ENCODE results near the gene ERCC3. TPM values are rescaled to one million over a fixed set of nuclear protein-coding genes. Genes with fewer than 3 reads are reported as not detected.

The ERCC3 gene
- polyA plus RNA-seq, 2 of the 4 experiments (the other 2 are of a cell fraction), result 57.9 to 68.3 TPM

- ChIA-PET POLR2A (no interaction called here), CTCF (interaction anchor here (1.7 kb wide), 1 partner anchor 109 kb away, joined by 5 read pairs; no protein-coding TSS in a partner anchor)
- FAIRE-seq, result no peak
- Histone ChIP-seq H3K4me1 (no peaks in the 10 kb centered on the region), H3K9me3 (no peaks in the 10 kb centered on the region), H3K4me3 (no peak overlapping the region), H3K4me2 (no peak overlapping the region), H3K27ac (no peak overlapping the region)
- ATAC-seq, result no peak
- TF ChIP-seq E2F6 (IDR thresholded peaks at IDR 0.05; ENCODE audit: borderline replicate concordance, low read depth) (no peak), ZC3H11A (IDR thresholded peaks at IDR 0.05) (no peak), KDM5A (IDR thresholded peaks at IDR 0.05) (no peak), HOXA7 (CRISPR knock-in tag; IDR thresholded peaks at IDR 0.05) (no peak), BHLHE40 (IDR thresholded peaks at IDR 0.05; ENCODE audit: low read depth, low read length) (no peak), JUNB (IDR thresholded peaks at IDR 0.05) (no peak), HOXB13 (CRISPR knock-in tag; IDR thresholded peaks at IDR 0.05; ENCODE audit: low read depth) (no peak)
- TF ChIP-seq, protein P1, sequence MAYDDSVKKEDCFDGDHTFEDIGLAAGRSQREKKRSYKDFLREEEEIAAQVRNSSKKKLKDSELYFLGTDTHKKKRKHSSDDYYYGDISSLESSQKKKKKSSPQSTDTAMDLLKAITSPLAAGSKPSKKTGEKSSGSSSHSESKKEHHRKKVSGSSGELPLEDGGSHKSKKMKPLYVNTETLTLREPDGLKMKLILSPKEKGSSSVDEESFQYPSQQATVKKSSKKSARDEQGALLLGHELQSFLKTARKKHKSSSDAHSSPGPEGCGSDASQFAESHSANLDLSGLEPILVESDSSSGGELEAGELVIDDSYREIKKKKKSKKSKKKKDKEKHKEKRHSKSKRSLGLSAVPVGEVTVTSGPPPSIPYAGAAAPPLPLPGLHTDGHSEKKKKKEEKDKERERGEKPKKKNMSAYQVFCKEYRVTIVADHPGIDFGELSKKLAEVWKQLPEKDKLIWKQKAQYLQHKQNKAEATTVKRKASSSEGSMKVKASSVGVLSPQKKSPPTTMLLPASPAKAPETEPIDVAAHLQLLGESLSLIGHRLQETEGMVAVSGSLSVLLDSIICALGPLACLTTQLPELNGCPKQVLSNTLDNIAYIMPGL (CRISPR knock-in tag; IDR thresholded peaks at IDR 0.05; ENCODE audit: borderline replicate concordance), result no peak
- TF ChIP-seq, protein P2, sequence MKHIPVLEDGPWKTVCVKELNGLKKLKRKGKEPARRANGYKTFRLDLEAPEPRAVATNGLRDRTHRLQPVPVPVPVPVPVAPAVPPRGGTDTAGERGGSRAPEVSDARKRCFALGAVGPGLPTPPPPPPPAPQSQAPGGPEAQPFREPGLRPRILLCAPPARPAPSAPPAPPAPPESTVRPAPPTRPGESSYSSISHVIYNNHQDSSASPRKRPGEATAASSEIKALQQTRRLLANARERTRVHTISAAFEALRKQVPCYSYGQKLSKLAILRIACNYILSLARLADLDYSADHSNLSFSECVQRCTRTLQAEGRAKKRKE (CRISPR knock-in tag; IDR thresholded peaks at IDR 0.05; ENCODE audit: low read depth), result no peak
- TF ChIP-seq, protein P3, sequence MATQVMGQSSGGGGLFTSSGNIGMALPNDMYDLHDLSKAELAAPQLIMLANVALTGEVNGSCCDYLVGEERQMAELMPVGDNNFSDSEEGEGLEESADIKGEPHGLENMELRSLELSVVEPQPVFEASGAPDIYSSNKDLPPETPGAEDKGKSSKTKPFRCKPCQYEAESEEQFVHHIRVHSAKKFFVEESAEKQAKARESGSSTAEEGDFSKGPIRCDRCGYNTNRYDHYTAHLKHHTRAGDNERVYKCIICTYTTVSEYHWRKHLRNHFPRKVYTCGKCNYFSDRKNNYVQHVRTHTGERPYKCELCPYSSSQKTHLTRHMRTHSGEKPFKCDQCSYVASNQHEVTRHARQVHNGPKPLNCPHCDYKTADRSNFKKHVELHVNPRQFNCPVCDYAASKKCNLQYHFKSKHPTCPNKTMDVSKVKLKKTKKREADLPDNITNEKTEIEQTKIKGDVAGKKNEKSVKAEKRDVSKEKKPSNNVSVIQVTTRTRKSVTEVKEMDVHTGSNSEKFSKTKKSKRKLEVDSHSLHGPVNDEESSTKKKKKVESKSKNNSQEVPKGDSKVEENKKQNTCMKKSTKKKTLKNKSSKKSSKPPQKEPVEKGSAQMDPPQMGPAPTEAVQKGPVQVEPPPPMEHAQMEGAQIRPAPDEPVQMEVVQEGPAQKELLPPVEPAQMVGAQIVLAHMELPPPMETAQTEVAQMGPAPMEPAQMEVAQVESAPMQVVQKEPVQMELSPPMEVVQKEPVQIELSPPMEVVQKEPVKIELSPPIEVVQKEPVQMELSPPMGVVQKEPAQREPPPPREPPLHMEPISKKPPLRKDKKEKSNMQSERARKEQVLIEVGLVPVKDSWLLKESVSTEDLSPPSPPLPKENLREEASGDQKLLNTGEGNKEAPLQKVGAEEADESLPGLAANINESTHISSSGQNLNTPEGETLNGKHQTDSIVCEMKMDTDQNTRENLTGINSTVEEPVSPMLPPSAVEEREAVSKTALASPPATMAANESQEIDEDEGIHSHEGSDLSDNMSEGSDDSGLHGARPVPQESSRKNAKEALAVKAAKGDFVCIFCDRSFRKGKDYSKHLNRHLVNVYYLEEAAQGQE (IDR thresholded peaks at IDR 0.05), result no peak
- TF ChIP-seq, protein P4, sequence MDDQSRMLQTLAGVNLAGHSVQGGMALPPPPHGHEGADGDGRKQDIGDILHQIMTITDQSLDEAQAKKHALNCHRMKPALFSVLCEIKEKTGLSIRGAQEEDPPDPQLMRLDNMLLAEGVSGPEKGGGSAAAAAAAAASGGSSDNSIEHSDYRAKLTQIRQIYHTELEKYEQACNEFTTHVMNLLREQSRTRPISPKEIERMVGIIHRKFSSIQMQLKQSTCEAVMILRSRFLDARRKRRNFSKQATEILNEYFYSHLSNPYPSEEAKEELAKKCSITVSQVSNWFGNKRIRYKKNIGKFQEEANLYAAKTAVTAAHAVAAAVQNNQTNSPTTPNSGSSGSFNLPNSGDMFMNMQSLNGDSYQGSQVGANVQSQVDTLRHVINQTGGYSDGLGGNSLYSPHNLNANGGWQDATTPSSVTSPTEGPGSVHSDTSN (IDR thresholded peaks at IDR 0.05), result no peak
- 88% methylated on average over 4 of the region's 4 CpGs for WGBS (ENCODE audit: missing lambda C conversion rate)
- no peak for DNase-seq (ENCODE audit: low read depth in 1 of 2, low spot score in 1 of 2)
These were observed 12.1 kb upstream of the ERCC3 start for GRCh38 chr2:127305990-127306585.

GRCh38 chr2:127302168-127302567, 8.2 kb upstream of the ERCC3 start:
- Histone ChIP-seq H3K4me3 (no peak overlapping the region), H3K9me3 (no peaks in the 10 kb centered on the region), H3K4me1 (no peaks in the 10 kb centered on the region), H3K27ac (no peak overlapping the region), H3K4me2 (no peak overlapping the region)
- no peak for ATAC-seq
- no peak for DNase-seq (ENCODE audit: low read depth in 1 of 2, low spot score in 1 of 2)
- FAIRE-seq, result no peak
- 79% methylated on average over 1 of the region's 1 CpG for WGBS (ENCODE audit: missing lambda C conversion rate)
- POLR2A ChIA-PET, result no interaction called here
- TF ChIP-seq, protein P5, sequence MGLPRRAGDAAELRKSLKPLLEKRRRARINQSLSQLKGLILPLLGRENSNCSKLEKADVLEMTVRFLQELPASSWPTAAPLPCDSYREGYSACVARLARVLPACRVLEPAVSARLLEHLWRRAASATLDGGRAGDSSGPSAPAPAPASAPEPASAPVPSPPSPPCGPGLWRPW (IDR thresholded peaks at IDR 0.05), result no peak
- TF ChIP-seq POLR2AphosphoS2 (conservative IDR thresholded peaks at IDR 0.05; ENCODE audit: low read length) (no peak), NR3C1 (IDR thresholded peaks at IDR 0.05) (no peak), RNF2 (IDR thresholded peaks at IDR 0.05; ENCODE audit: borderline replicate concordance, low read depth) (no peak)
- CTCF ChIA-PET, result interaction anchor here (0.6 to 1.3 kb wide), 4 partner anchors 8 to 1440 kb away, joined by 3 to 5 read pairs (median 4); partner anchors contain the start of gene ERCC3

Data from A549 (cell line).